ENCODE data around the gene KCNK3. TPM values are rescaled to one million over a fixed set of nuclear protein-coding genes. Genes with fewer than 3 reads are reported as not detected.

Gene KCNK3
- total RNA-seq, 2 experiments from 2014 or later = not detected

DNA sequence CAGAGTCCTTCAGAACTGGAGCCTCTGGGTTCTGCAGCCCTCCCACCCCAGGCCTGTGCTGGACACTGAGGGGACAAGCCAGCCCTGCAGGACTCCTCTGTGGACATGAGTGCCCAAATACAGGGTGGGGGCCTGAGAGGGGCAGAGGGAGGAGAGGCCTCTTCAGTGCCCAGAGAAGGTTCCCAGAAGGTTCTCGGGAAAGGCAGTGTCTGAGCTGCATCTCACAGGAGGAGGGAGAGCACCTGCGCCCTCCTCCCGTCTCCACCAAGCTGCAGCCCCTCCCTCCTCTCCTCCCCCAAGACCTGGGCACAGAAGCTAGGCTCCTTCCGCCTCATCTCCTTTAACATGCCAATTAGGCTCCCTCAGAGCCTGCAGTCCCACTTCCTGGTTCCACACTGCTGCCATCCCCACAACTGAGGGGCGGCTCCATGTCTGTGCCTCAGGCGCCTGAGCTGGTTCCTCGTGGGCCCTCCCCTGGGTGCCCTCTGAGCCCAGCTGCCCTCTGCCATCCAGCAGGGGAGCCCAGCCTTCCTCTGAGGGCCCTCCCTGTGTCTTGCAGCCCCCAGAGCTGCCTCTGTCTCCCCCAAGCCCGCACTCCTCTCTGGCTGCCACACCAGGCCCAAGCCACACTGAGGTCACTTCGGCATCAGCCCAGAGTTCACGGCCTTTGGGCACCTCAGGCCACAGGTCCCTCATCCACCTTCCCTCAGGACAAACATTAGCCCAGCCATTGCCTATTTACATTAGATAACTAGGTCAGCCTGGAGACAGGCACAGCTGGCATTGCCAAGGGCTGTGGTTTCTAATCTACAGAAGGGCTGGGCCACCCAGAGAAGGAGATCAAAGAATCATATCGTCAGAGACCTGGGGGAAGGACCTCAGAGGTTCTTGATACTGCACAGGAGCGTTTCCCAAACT, 28.9 kb downstream of the KCNK3 start:
- Mint-ChIP-seq H3K36me3 (ENCODE audit: low read depth) (no peaks in the 10 kb centered on the region), H3K27ac (no peak overlapping the region), H3K27me3 (no peaks in the 10 kb centered on the region), H3K4me1 (ENCODE audit: low read depth) (no peaks in the 10 kb centered on the region), H3K9me3 (no peaks in the 10 kb centered on the region), H3K4me3 (no peak overlapping the region)
- TF ChIP-seq, protein P1, sequence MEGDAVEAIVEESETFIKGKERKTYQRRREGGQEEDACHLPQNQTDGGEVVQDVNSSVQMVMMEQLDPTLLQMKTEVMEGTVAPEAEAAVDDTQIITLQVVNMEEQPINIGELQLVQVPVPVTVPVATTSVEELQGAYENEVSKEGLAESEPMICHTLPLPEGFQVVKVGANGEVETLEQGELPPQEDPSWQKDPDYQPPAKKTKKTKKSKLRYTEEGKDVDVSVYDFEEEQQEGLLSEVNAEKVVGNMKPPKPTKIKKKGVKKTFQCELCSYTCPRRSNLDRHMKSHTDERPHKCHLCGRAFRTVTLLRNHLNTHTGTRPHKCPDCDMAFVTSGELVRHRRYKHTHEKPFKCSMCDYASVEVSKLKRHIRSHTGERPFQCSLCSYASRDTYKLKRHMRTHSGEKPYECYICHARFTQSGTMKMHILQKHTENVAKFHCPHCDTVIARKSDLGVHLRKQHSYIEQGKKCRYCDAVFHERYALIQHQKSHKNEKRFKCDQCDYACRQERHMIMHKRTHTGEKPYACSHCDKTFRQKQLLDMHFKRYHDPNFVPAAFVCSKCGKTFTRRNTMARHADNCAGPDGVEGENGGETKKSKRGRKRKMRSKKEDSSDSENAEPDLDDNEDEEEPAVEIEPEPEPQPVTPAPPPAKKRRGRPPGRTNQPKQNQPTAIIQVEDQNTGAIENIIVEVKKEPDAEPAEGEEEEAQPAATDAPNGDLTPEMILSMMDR (IDR thresholded peaks at IDR 0.05) = no peak
- POLR2A ChIA-PET = interaction anchor here (0.5 kb wide), 1 partner anchor 286 kb away, joined by 5 read pairs; no protein-coding TSS in a partner anchor
- ATAC-seq = no peak
- intact Hi-C loops (cut with micrococcal nuclease) = no loop called here
- CTCF ChIA-PET = interaction anchor here (1.1 to 1.6 kb wide), 2 partner anchors 116 to 143 kb away, joined by 4 to 5 read pairs; no protein-coding TSS in a partner anchor
- no peak for DNase-seq

DNA sequence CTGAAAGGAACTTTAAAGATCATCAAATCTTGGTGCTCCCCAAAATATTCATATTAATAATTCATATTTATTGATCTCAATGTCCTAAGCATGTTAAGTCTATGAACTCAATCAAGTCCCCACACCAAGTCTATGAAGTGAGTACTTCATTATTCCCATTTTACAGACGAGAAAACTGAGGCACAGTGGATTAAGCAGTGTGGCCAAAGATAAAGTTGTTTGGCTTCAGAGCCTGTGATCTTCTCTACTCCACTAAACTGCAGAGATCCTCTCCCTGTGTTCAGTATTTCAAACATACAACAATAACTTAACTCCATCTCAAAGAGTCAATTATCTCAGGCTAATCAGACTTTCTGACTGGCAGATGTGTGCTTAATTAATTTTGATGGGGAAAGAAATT, 29.8 kb downstream of the KCNK3 start:
- Mint-ChIP-seq H3K4me1 (ENCODE audit: low read depth) (no peaks in the 10 kb centered on the region), H3K36me3 (ENCODE audit: low read depth) (no peaks in the 10 kb centered on the region), H3K9me3 (no peaks in the 10 kb centered on the region), H3K27me3 (no peaks in the 10 kb centered on the region), H3K27ac (no peak overlapping the region), H3K4me3 (no peak overlapping the region)
- TF ChIP-seq, protein P1 (IDR thresholded peaks at IDR 0.05) = no peak
- no peak for ATAC-seq
- no peak for DNase-seq
- ChIA-PET POLR2A (no interaction called here), CTCF (no interaction called here)
- intact Hi-C loops (cut with micrococcal nuclease) = no loop called here

DNA sequence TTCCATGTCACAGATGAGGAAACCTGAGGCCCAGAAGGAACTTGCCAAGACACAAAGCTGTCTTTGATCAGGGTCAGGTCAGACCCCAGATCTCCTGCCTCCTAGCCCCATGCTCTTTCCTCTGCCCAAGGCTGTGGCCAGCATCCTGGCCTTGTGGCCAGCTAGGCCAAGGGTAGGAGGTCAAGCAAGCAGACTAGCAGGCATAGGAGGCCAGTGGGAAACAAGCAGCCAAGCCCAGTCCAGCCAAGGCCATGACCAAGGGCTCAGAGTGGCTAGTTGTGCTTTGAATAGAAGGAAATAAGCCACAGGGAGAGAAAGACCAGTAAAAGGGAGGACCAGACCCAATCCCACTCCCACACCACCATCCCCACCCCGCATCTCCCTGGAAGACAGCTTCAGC, 30.4 kb downstream of the KCNK3 start:
- TF ChIP-seq, protein P1 (IDR thresholded peaks at IDR 0.05) = no peak

DNA sequence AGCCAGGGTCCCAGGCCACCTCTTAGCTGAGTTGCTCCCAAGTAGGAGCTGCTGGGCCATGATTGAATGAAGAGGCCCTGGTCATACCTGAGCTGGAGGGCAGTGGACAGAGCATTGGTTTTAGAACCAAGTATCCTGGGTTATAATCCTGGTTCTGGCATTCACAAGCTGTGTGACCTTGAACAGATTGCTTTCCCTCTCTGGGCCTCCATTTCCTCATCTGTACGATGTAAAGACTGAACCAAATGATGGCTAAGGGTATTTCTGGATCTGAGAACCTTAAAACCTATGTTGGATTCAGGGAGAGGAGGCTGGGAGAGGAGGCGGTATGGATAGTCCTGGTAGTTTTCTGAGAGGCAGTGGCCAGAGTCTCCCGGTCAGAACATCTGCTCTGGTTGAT, 31.0 kb downstream of the KCNK3 start:
- no peak for DNase-seq
- intact Hi-C loops (cut with micrococcal nuclease) = no loop called here
- TF ChIP-seq, protein P1 (IDR thresholded peaks at IDR 0.05) = no peak
- Mint-ChIP-seq H3K27ac (no peak overlapping the region), H3K9me3 (no peaks in the 10 kb centered on the region), H3K27me3 (peaks cover 4% of the 10 kb centered on the region), H3K36me3 (ENCODE audit: low read depth) (no peaks in the 10 kb centered on the region), H3K4me3 (no peak overlapping the region), H3K4me1 (ENCODE audit: low read depth) (no peaks in the 10 kb centered on the region)
- CTCF ChIA-PET = interaction anchor here (1.0 kb wide), 1 partner anchor 11 kb away, joined by 3 read pairs; no protein-coding TSS in a partner anchor
- ATAC-seq = no peak
- POLR2A ChIA-PET = interaction anchor here (0.5 kb wide), 1 partner anchor 730 kb away, joined by 3 read pairs; no protein-coding TSS in a partner anchor

More for the DNA sequence above, 30.4 kb downstream of the KCNK3 start:
- peaks cover 4% of the 10 kb centered on the region for H3K27me3 Mint-ChIP-seq
- DNase-seq (no peak), ATAC-seq (no peak)
- H3K4me1 Mint-ChIP-seq (ENCODE audit: low read depth) = no peaks in the 10 kb centered on the region
- H3K27ac Mint-ChIP-seq = no peak overlapping the region
- no peak overlapping the region for H3K4me3 Mint-ChIP-seq
- H3K36me3 Mint-ChIP-seq (ENCODE audit: low read depth) = no peaks in the 10 kb centered on the region
- intact Hi-C loops (cut with micrococcal nuclease) = no loop called here
- ChIA-PET CTCF (interaction anchor here (1.0 kb wide), 1 partner anchor 12 kb away, joined by 3 read pairs; no protein-coding TSS in a partner anchor), POLR2A (no interaction called here)
- H3K9me3 Mint-ChIP-seq = no peaks in the 10 kb centered on the region
